ENCODE results near the gene AOPEP. TPM values are rescaled to one million over a fixed set of nuclear protein-coding genes. Genes with fewer than 3 reads are reported as not detected.

The AOPEP gene
- total RNA-seq, 6 experiments from 2014 or later, result 36.6 to 110 (median 63.3) TPM

DNA sequence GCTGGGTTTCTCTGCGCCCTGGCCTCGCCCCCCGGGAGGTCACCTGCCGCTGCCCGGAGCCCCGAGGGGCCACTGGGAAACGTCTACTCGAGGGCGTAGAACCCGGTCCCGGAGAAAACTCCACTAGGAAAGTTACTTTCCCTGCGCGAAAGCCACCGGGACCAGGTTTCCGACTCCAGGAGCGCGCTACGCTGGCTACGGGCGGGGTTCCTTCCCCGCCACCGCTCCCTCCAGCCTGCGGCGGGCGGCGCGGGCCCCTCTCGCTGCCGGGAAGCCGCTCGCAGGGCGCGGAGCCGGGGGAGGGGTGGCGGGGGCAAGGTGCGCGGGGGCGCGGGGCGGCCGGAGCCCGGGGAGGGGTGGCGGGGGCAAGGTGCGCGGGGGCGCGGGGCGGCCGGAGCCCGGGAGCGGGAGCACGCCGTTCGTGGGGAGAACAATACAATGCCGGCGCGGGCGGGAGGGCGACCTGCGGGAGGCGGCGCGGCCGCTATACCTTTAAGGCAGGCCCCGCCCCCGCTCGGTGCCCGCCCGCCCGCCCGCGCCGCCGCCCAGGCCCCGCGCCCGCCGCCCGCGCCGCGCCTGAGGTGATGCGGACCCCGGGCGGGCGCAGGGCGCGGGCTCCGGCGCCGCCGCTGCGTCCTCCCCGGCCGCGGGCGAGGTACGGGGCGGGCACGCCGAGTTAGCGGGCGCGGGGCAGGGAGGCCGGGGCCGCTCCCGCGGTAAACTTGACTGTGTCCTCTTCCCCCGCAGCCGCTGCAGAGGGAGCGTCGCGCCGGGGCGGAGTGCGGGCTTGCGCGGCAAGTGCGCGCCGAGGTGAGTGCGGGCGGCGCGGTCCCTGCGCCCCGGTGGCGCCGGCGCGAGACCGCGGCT lies 278.1 kb downstream of the AOPEP start:
- Histone ChIP-seq H3K36me3 (peaks cover 0 to 3% (median 0%) of the 10 kb centered on the region in 4 donors), H3K9me3 (no peaks in the 10 kb centered on the region), H3K4me3 (peak overlapping the region; percentile 52 to 74 (median 53)), H3K27ac (peak overlapping the region; percentile 96 to 100 (median 97)), H3K27me3 (no peaks in the 10 kb centered on the region), H3K4me1 (peaks cover 0 to 68% (median 17%) of the 10 kb centered on the region in 4 donors)
- WGBS (ENCODE audit: insufficient coverage, low coverage, low lambda C conversion rate, missing lambda C conversion rate), result 0% methylated on average over 8 of the region's 133 CpGs
- DNase-seq, result peak; percentile 77 to 87 (median 83)
- peak; percentile 33 to 66 (median 56) for ATAC-seq
- peak; percentile 68 for TF ChIP-seq POLR2A (IDR thresholded peaks at IDR 0.05)
- TF ChIP-seq, protein P1, sequence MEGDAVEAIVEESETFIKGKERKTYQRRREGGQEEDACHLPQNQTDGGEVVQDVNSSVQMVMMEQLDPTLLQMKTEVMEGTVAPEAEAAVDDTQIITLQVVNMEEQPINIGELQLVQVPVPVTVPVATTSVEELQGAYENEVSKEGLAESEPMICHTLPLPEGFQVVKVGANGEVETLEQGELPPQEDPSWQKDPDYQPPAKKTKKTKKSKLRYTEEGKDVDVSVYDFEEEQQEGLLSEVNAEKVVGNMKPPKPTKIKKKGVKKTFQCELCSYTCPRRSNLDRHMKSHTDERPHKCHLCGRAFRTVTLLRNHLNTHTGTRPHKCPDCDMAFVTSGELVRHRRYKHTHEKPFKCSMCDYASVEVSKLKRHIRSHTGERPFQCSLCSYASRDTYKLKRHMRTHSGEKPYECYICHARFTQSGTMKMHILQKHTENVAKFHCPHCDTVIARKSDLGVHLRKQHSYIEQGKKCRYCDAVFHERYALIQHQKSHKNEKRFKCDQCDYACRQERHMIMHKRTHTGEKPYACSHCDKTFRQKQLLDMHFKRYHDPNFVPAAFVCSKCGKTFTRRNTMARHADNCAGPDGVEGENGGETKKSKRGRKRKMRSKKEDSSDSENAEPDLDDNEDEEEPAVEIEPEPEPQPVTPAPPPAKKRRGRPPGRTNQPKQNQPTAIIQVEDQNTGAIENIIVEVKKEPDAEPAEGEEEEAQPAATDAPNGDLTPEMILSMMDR (IDR thresholded peaks at IDR 0.05), result no peak
- intact Hi-C loops (cut with DNase I), result no loop called here

DNA sequence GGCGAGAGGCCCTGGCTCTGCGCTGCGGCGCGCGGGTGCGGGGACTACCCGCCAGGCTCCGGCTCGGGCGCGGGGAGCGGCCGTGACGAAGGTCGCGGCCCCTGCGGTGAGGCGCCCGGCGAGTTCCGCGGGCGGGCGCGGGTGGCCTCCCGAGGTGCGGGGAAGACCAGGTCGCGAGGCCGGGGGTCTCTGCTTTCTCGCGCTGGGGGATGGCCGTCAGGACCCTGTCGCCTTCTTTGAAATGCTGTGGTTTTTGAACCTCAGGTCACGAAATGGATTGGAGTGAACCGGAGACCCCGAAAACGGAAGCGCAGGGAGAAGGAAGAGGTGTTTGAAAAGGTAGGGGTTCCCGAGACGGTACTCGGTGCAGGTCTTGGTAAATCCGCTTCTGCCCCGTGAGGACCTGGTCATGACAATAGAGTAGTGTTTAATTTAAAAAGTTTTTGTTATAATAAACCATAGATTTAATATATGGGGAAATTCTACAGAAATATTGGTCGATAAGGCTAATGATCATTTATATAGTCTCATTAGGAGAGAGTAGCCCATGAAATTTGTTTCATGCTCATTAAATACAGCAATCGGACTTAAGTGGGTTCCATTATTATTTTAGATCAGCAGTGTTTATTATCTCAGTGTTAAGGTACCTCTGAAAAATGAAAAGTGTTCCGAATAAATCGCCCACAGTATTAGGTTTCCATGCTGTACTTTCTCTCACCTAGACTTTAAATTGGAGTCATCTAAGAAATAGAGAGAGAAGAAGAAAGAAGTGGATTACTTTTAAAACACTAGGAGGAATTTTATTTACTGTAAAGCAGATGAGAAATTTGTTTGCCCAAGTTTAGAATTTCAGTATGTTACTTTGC lies 279.0 kb downstream of the AOPEP start:
- Histone ChIP-seq H3K4me3 (peak overlapping the region; percentile 42 to 74 (median 53)), H3K36me3 (peaks cover 0 to 8% (median 4%) of the 10 kb centered on the region in 4 donors), H3K9me3 (no peaks in the 10 kb centered on the region), H3K27me3 (no peaks in the 10 kb centered on the region), H3K4me1 (peaks cover 0 to 60% (median 12%) of the 10 kb centered on the region in 4 donors), H3K27ac (peak overlapping the region; percentile 96 to 100 (median 97))
- WGBS (ENCODE audit: insufficient coverage, low coverage, low lambda C conversion rate, missing lambda C conversion rate), result 4% methylated on average over 20 of the region's 49 CpGs
- ATAC-seq, result peak in 2 of 4 donors; percentile 3
- no peak for DNase-seq
- TF ChIP-seq, protein P1 (IDR thresholded peaks at IDR 0.05), result no peak
- TF ChIP-seq POLR2A (IDR thresholded peaks at IDR 0.05), result peak; percentile 33
- intact Hi-C loops (cut with DNase I), result no loop called here

DNA sequence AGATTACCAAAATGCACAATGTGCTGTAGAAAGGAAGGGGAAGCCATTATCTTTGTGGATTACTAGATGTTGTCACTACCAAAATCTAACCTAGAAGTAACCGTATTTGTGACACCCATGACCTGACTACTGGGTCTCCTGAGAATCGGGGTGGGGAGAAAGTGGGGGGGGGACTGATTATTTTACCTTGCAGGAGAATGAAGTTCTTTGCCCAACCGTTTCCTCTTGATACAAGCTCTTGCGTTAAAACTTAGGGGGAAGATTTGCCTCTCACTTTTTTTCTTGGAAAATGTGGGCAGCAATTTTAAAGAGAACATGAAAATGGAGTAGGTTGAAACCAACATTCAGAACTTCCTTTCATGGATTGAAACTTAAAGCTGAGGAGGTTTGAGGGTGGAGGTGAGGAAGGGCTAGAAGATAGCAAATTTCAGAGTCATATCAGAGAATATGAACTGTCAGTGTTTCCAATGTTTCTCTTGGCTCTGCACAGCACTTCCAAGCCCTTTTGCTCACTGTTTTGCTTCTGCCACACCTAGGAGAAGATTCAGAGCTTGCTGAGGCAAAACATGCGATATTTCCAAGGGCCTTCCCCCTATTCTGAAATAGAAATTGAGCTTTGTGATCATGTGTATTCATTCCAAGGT lies 280.8 kb downstream of the AOPEP start:
- Histone ChIP-seq H3K9me3 (no peaks in the 10 kb centered on the region), H3K4me1 (peaks cover 0 to 41% (median 11%) of the 10 kb centered on the region in 4 donors), H3K27ac (peak overlapping the region; percentile 96 to 100 (median 97)), H3K4me3 (peak overlapping the region; percentile 7 to 74 (median 42)), H3K36me3 (peaks cover 0 to 12% (median 5%) of the 10 kb centered on the region in 4 donors), H3K27me3 (no peaks in the 10 kb centered on the region)
- TF ChIP-seq POLR2A (IDR thresholded peaks at IDR 0.05), result no peak
- TF ChIP-seq, protein P1 (IDR thresholded peaks at IDR 0.05), result no peak
- ATAC-seq (peak in 3 of 4 donors; percentile 2 to 18 (median 6)), DNase-seq (no peak)
- 14% methylated on average over 5 of the region's 5 CpGs for WGBS (ENCODE audit: insufficient coverage, low coverage, low lambda C conversion rate, missing lambda C conversion rate)
- intact Hi-C loops (cut with DNase I), result no loop called here

- intact Hi-C loops (cut with DNase I), result no loop called here
- WGBS (ENCODE audit: insufficient coverage, low coverage, low lambda C conversion rate, missing lambda C conversion rate), result 8% methylated on average over 15 of the region's 15 CpGs
- DNase-seq (peak in 1 of 3 donors; percentile 77), ATAC-seq (peak; percentile 33 to 59 (median 47))
- Histone ChIP-seq H3K4me3 (peak overlapping the region in 1 of 3 donors; percentile 74), H3K27me3 (no peaks in the 10 kb centered on the region), H3K4me1 (peaks cover 0 to 32% (median 11%) of the 10 kb centered on the region in 4 donors), H3K36me3 (peaks cover 0 to 12% (median 5%) of the 10 kb centered on the region in 4 donors), H3K27ac (peak overlapping the region; percentile 96 to 100 (median 97)), H3K9me3 (no peaks in the 10 kb centered on the region)
- TF ChIP-seq POLR2A (IDR thresholded peaks at IDR 0.05), result peak; percentile 45
- TF ChIP-seq, protein P1 (IDR thresholded peaks at IDR 0.05), result no peak
Measured at GRCh38 chr9:95008151-95008771, 281.8 kb downstream of the AOPEP start.
